ENCODE results near the gene FFAR4. TPM values are rescaled to one million over a fixed set of nuclear protein-coding genes. Genes with fewer than 3 reads are reported as not detected.
"Not testable (repeated sequence)": the region's sequence is repeated elsewhere in the genome, so short reads cannot be mapped to it uniquely, and the experiment has no call there.

Gene FFAR4
- total RNA-seq, 1 donor: not detected

DNA sequence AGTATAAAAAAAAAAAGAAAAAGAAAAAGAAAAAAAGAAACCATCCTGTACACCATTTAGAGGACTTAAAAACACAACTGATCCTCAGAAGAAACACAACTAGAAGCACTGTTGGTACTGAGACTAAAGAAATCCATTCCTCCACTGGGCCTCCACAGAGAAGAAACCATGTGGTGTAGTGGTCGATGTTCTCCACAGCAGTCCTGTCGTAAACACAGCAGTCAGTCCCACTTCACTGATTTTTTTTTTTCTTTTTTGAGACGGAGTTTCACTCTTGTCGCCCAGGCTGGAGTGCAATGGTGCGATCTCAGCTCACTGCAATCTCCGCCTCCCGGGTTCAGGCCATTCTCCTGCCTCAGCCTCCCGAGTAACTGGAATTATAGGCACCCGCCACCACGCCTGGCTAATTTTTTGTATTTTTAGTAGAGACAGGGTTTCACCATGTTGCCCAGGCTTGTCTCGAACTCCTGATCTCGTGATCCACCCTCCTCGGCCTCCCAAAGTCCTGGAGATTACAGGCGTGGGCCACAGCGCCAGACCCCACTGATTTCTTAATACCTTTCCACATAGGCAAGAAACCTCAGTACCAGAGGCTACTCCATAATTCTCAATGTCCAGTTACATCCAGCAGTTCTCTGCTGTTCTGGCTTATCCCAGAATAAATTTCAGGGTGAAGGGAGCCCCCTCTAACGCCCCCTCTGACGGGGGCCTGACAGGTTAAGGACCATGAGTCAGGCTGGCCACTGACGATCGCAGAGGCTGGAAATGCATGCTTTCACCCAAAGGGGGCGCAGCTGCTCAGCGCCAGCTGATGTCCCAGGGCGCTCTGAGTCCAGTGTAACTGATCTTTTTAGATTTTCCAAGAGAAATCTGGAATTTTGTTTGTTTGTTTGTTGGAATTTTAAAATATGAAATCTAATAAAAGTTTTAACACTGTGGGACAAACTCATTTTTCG, 24.8 kb upstream of the FFAR4 start:
- H3K4me3 ChIP-seq (ENCODE audit: insufficient read depth, low read length): peak overlapping the region; percentile 65
- H3K27me3 ChIP-seq (ENCODE audit: insufficient read depth, low read length): no peaks in the 10 kb centered on the region
- no peak for DNase-seq (ENCODE audit: insufficient read length, low spot score, missing footprints)
- peak overlapping the region; percentile 82 for H3K4me2 ChIP-seq (ENCODE audit: insufficient read depth, low read length)
- H3K4me1 ChIP-seq (ENCODE audit: insufficient read depth, low read length): peaks cover 3% of the 10 kb centered on the region
- H2AFZ ChIP-seq (ENCODE audit: low read length): peak overlapping the region; percentile 57
- no peaks in the 10 kb centered on the region for H3K79me2 ChIP-seq (ENCODE audit: insufficient read depth, low read length)
- no peaks in the 10 kb centered on the region for H4K20me1 ChIP-seq (ENCODE audit: insufficient read depth, low read length)
- no peak overlapping the region for H3K27ac ChIP-seq (ENCODE audit: low read depth, low read length)
- H3K9me3 ChIP-seq (ENCODE audit: low read depth, low read length): no peaks in the 10 kb centered on the region
- TF ChIP-seq, protein P1, sequence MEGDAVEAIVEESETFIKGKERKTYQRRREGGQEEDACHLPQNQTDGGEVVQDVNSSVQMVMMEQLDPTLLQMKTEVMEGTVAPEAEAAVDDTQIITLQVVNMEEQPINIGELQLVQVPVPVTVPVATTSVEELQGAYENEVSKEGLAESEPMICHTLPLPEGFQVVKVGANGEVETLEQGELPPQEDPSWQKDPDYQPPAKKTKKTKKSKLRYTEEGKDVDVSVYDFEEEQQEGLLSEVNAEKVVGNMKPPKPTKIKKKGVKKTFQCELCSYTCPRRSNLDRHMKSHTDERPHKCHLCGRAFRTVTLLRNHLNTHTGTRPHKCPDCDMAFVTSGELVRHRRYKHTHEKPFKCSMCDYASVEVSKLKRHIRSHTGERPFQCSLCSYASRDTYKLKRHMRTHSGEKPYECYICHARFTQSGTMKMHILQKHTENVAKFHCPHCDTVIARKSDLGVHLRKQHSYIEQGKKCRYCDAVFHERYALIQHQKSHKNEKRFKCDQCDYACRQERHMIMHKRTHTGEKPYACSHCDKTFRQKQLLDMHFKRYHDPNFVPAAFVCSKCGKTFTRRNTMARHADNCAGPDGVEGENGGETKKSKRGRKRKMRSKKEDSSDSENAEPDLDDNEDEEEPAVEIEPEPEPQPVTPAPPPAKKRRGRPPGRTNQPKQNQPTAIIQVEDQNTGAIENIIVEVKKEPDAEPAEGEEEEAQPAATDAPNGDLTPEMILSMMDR (IDR thresholded peaks at IDR 0.05; ENCODE audit: extremely low read depth, low read depth, low read length): peak; percentile 97
- no peaks in the 10 kb centered on the region for H3K36me3 ChIP-seq (ENCODE audit: insufficient read depth, low read length)

DNA sequence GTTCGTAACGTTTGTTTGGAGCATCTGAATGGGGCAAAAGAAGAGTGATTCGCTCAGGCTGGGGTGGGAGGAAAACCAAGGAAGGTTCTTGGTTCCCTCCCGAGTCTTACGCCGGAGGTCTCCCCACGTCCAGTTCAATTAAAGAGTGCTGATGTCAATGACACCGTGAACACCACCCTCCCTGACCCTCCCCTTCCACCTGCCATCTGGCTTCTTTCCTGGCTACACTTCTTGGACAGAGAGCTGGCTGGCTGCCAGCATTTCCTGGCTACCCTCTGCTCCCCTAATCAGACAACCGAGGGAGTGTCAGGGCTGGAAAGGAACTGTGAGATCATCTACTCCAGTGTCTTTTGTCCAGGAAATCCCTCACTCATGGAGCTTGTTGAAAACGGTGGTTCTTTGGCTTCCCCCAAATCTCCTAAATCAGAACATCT, 24.1 kb upstream of the FFAR4 start:
- H3K79me2 ChIP-seq (ENCODE audit: insufficient read depth, low read length): no peaks in the 10 kb centered on the region
- no peaks in the 10 kb centered on the region for H4K20me1 ChIP-seq (ENCODE audit: insufficient read depth, low read length)
- H2AFZ ChIP-seq (ENCODE audit: low read length): peak overlapping the region; percentile 57
- peak overlapping the region; percentile 82 for H3K4me2 ChIP-seq (ENCODE audit: insufficient read depth, low read length)
- peaks cover 3% of the 10 kb centered on the region for H3K4me1 ChIP-seq (ENCODE audit: insufficient read depth, low read length)
- H3K36me3 ChIP-seq (ENCODE audit: insufficient read depth, low read length): no peaks in the 10 kb centered on the region
- H3K9me3 ChIP-seq (ENCODE audit: low read depth, low read length): no peaks in the 10 kb centered on the region
- no peak overlapping the region for H3K27ac ChIP-seq (ENCODE audit: low read depth, low read length)
- no peaks in the 10 kb centered on the region for H3K27me3 ChIP-seq (ENCODE audit: insufficient read depth, low read length)
- H3K4me3 ChIP-seq (ENCODE audit: insufficient read depth, low read length): peak overlapping the region; percentile 65
- TF ChIP-seq, protein P1 (IDR thresholded peaks at IDR 0.05; ENCODE audit: extremely low read depth, low read depth, low read length): peak; percentile 1
- DNase-seq (ENCODE audit: insufficient read length, low spot score, missing footprints): peak; percentile 71

DNA sequence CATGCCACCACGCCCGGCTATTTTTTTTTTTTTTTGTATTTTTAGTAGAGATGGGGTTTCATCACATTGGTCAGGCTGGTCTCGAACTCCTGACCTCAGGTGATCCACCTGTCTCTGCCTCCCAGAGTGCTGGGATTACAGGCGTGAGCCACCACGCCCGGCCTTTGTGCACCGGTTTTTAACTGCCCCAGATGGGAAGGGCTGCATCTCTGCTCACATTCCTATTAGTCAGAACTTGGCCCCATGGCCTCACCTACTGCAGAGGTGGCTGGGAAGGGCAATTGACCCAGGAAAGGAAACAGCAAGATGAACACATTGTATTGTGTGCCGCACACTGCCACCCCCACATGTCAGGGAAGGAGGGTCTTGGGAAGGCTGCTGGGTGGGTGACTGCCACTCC, 19.5 kb upstream of the FFAR4 start:
- not testable (repeated sequence) for DNase-seq (ENCODE audit: insufficient read length, low spot score, missing footprints); H3K79me2 ChIP-seq (ENCODE audit: insufficient read depth, low read length); H3K9me3 ChIP-seq (ENCODE audit: low read depth, low read length); H3K27me3 ChIP-seq (ENCODE audit: insufficient read depth, low read length); H4K20me1 ChIP-seq (ENCODE audit: insufficient read depth, low read length); H3K4me2 ChIP-seq (ENCODE audit: insufficient read depth, low read length); H3K36me3 ChIP-seq (ENCODE audit: insufficient read depth, low read length); H3K4me3 ChIP-seq (ENCODE audit: insufficient read depth, low read length); H3K27ac ChIP-seq (ENCODE audit: low read depth, low read length); H2AFZ ChIP-seq (ENCODE audit: low read length)
- peaks cover 12% of the 10 kb centered on the region for H3K4me1 ChIP-seq (ENCODE audit: insufficient read depth, low read length)

DNA sequence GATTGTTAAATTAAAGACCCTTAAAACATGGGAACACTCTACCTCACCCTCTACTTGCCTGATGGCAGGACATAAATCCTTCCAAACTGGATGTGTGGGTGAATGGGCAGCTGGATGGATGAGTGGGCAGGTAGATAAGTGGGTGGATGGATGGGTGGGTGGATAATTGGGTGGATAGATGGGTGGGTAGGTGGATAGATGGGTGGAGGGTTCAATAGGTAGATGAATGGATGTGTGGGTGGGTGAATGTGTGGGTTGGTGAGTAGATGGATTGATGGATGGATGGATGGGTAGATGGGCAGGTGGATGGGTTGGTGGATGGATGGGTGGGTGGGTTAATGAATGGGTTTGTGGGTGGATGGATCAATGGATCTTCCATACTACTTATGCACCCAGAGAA, 18.9 kb upstream of the FFAR4 start:
- Histone ChIP-seq H3K27me3 (ENCODE audit: insufficient read depth, low read length) (no peaks in the 10 kb centered on the region), H3K79me2 (ENCODE audit: insufficient read depth, low read length) (no peaks in the 10 kb centered on the region), H2AFZ (ENCODE audit: low read length) (no peak overlapping the region), H3K4me1 (ENCODE audit: insufficient read depth, low read length) (peaks cover 9% of the 10 kb centered on the region), H3K4me3 (ENCODE audit: insufficient read depth, low read length) (no peak overlapping the region), H3K9me3 (ENCODE audit: low read depth, low read length) (no peaks in the 10 kb centered on the region), H3K36me3 (ENCODE audit: insufficient read depth, low read length) (no peaks in the 10 kb centered on the region), H4K20me1 (ENCODE audit: insufficient read depth, low read length) (no peaks in the 10 kb centered on the region), H3K4me2 (ENCODE audit: insufficient read depth, low read length) (no peak overlapping the region), H3K27ac (ENCODE audit: low read depth, low read length) (no peak overlapping the region)
- DNase-seq (ENCODE audit: insufficient read length, low spot score, missing footprints): no peak
- TF ChIP-seq, protein P1 (IDR thresholded peaks at IDR 0.05; ENCODE audit: extremely low read depth, low read depth, low read length): no peak

Data from osteoblast (primary cell).